KOPT-K1 (cell line): ENCODE data around the gene DOK7.

Experiments
- H3K27ac ChIP-seq: fragments of 200-600 bp; sonication (generic); 2 replicates; pipeline ENCODE4 v1.5.1; 2016; ENCODE audit warnings: antibody characterized with exemption, mild to moderate bottlenecking, low read depth, low read length; ENCODE audit not compliant: poor library complexity, severe bottlenecking
- H3K36me3 ChIP-seq: fragments of 200-600 bp; sonication (generic); 2 replicates; pipeline ENCODE4 v1.5.1; 2017; ENCODE audit warnings: antibody characterized with exemption, mild to moderate bottlenecking, low read length, moderate library complexity; ENCODE audit not compliant: insufficient read depth
- H3K9me3 ChIP-seq: fragments of 200-600 bp; sonication (generic); 2 replicates; pipeline ENCODE4 v1.5.1; 2017; ENCODE audit warnings: antibody characterized with exemption, low read length, mild to moderate bottlenecking; ENCODE audit not compliant: insufficient read depth, poor library complexity, severe bottlenecking

The DOK7 gene

DNA sequence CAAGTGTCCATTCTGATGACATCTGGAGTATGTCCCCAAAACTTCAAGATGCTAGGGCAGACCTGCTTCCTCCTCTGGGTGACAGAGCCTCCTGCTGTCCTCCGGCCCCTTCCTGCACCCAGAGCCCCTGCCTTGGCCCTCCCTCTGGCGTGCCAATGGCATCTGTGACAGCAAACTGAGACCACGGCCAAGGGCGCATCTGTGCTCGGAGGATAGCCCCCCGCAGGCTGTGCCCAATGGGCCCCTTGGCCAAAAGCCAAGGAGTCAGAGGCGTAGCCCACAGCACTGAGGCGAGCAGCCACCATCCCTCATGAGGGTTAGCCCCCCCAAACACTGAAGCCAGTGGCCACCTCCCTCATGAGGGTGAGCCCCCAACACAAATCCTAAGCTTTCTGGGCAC, 61.2 kb downstream of the DOK7 start:
- Histone ChIP-seq H3K9me3 (no peaks in the 10 kb centered on the region), H3K27ac (no peak overlapping the region), H3K36me3 (peaks cover 90% of the 10 kb centered on the region)

DNA sequence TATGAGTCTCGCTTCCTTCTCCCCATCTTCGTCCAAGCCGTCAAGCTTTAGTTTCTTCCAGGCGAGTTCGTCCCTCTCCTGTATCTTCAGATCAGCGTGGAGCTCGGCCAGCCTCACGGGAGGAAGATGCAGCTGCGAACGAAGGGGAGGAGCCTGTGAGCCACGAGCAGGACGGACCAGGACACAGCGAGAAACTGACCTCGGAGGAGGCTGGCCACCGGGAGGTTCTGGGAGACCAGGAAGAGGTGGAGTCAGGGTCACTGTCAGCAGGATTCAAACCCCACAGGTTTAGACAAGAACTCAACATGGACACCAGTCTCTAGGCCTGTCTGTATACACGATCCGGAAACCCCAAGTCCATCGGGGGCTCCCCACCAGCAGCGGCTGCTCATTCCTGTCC, 61.8 kb downstream of the DOK7 start:
- no peak overlapping the region for H3K27ac ChIP-seq

GRCh38 chr4:3525532-3526430, 62.7 kb downstream of the DOK7 start:
- Histone ChIP-seq H3K27ac (no peak overlapping the region), H3K9me3 (no peaks in the 10 kb centered on the region), H3K36me3 (peaks cover 80% of the 10 kb centered on the region)

More for the DNA sequence above, 61.8 kb downstream of the DOK7 start:
- Histone ChIP-seq H3K9me3 (no peaks in the 10 kb centered on the region), H3K36me3 (peaks cover 89% of the 10 kb centered on the region)

DNA sequence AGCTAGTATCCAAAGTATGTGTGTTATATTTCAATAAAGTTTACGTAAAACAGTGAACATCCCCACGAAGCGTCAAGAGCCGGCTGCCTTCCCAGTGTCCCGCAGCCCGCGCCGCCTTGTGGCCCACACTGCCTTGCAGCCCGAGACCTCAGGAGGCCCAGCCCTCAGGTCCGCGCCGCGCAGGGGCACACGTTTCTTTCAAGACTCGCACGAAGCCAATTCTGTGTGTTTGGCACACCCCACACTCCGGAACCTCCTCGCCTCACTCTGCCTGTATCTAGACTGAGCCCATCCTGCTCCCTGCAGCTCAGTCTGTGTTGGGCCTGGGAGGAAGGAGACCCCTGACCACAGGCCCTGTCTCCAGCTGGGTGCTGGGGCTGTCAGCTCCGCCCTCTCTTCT, 63.4 kb downstream of the DOK7 start:
- Histone ChIP-seq H3K9me3 (no peaks in the 10 kb centered on the region), H3K36me3 (peaks cover 73% of the 10 kb centered on the region), H3K27ac (no peak overlapping the region)

DNA sequence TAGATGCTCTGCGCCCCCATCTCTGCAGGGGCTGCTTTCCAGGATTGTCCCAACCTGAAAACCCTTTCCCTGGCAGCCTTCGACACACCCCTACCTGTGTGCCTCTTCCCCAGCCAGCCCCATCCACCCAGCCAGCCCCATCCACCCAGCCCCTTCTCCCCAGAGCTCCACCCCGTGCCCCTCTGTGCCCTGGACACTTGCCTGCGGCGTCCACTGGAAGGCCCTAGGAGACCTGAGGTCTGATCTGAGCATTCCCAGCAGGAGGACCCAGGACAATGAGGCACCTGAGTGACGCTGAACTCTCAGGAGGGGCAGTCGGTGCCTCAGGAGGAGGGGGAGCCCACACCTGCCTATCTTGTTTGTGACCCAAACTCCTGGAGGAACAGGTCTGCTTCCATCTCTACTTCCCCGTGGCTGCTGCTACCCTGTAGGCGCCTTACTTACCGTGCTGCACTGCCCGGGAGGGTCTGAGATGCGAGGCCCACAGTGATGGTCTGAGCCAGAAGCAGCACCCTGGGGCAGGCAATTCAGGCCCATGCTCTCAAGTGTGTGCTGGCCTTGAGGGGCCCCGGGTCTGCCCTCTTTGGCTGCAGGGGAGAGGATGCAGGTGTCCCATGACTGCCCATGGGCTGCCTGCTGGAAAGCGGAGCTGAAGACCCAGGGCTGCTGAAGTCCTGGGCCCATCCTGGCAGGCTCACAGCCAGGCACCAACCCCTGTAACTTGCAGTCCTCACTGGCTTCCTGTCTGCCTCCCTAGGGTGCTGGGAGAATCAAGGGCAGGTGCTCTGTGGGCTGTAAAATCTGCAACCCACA, 64.2 kb downstream of the DOK7 start:
- no peak overlapping the region for H3K27ac ChIP-seq
- H3K36me3 ChIP-seq = peaks cover 66% of the 10 kb centered on the region
- H3K9me3 ChIP-seq = no peaks in the 10 kb centered on the region

DNA sequence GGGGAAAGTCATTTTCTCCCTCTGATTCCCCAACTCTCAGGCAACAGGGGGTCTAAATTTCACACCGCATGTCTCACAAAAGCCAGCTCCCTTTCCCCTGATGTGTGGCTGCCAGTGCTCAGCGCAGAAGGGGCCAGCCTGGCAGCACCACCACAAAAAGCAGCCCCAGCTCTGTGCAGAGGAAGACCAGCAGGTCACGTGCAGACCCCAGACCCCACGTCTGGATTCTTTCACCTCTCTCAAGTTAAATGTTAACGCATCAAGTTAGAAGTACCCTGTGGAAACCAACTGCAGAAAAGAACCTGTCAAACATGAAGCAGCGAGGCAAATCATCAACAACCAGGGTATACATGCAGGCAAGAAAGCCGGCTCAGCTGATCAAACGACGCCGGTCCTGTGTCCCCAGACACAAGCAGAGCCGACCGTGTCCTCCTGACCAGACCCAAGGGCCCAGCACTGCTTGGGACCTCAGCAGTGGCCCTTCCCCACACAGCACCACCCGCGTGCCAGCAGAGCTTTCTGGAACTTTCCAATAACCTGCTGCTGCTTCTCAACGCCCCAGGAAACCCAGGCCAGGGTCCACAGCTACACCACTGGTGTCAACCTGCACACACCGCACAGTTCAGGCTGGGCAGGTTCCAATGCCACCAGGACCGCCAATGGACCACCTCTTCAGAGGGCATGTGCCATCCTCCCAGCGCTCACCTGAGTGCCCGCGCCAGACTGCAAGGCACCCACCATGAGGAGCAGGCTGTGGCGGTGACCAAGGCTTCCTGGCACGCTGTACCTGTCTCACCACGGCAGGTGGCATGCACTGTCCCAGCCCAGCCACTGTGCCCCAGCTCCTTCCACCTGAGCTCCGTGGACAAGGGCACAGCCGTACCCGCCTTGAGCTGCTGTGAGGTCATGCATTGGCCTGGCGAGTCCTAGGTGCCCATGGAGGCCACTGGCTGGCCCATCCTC, 65.1 kb downstream of the DOK7 start:
- Histone ChIP-seq H3K36me3 (peaks cover 57% of the 10 kb centered on the region), H3K27ac (no peak overlapping the region), H3K9me3 (no peaks in the 10 kb centered on the region)

- H3K9me3 ChIP-seq = no peaks in the 10 kb centered on the region
- no peak overlapping the region for H3K27ac ChIP-seq
- H3K36me3 ChIP-seq = peaks cover 45% of the 10 kb centered on the region
These were observed 66.3 kb downstream of the DOK7 start for GRCh38 chr4:3529363-3529762.

DNA sequence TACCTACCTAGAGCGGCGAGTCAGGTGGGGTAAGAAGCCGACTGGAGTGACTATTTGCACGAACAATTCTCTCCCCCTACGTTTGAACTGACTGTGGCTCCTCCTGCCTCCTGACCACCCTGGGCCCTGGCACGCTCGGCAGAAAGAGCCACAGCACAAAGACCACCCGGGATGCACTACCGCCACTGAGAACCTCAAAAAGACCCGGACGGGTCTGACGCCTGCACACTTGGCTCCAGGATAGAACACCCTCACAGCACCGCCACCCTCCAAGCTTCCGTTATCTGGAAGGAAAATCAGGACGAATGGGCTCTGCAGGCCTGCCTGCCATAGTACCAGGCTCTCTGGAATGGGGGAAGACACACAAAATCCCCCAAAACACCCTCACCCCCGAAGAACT, 66.9 kb downstream of the DOK7 start:
- Histone ChIP-seq H3K36me3 (peaks cover 38% of the 10 kb centered on the region), H3K9me3 (no peaks in the 10 kb centered on the region), H3K27ac (no peak overlapping the region)

GRCh38 chr4:3530663-3531254, 67.7 kb downstream of the DOK7 start:
- H3K36me3 ChIP-seq = peaks cover 31% of the 10 kb centered on the region; the same call in 1 of the 2 replicates
- H3K27ac ChIP-seq = no peak overlapping the region
- no peaks in the 10 kb centered on the region for H3K9me3 ChIP-seq

DNA sequence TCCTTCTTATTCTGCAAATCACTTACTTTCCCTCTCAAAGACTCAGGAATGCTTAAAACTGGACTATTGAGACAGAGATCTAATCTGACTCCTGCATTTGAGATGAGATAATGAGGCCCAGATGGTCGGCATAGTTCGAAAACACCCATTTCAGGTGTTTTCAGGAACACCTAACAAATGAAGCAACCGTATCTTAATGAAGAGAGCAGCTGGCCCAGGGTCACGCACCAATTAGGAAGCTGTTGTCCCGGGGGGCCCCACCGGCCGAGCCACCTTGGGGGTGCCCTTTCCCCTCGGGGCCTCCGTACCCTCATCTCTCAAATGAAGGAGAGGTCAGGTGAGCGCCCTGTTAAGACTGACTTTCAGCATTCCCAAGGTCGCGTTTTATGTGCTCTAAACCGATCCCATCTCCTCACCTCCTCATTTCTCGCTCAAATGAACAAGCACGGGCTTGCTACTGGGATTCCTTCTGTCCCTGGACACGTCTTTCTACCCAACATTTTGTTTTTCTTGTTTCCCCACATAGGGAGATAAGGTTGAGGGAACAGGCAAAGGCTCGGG, 68.3 kb downstream of the DOK7 start:
- Histone ChIP-seq H3K9me3 (no peaks in the 10 kb centered on the region), H3K36me3 (peaks cover 29% of the 10 kb centered on the region; the same call in 1 of the 2 replicates), H3K27ac (peak overlapping the region; percentile 75)

- Histone ChIP-seq H3K9me3 (no peaks in the 10 kb centered on the region), H3K27ac (peak within 1 kb of the TSS; percentile 75), H3K36me3 (peaks cover 24% of the 10 kb centered on the region; the same call in 1 of the 2 replicates)
These were observed 69.0 kb downstream of the DOK7 start, which contains the start of gene LRPAP1 for GRCh38 chr4:3531879-3532750. Gene LRPAP1 (minus strand): TSS chr4:3532422. CDS start chr4:3532412, 10 bp downstream.

DNA sequence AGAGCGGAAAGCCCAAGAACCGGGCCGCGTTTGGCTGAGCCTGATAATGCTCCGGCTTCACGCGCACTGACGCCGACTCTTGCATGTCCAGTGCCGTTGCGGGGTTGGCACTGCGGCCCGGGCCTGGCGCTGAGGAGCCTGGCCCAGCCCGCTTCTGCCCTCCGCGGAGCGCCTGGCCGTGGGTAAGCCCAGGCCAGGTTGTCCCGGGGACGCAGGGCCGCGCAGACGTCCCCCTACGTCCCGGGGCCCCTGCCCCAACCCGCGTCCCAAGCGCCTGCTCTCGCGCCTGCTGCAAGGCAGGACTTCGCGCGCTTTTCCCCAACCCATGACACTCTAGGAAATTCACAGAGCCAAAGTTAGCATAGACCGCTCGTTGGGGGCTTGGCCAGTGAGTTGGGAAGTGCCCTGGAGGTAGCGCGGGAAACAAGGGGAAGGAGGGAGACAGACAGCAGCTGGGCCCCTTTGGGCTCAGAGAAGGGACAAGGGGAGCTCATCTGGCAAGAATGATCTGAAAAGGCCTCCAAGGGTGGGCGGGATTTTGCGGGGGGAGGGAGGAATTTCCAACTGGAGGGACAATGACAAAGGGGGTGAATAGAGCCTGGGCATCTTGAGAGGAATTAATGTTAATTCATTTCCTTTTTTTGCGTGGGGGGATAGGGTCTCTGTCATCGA, 69.8 kb downstream of the DOK7 start:
- Histone ChIP-seq H3K36me3 (peaks cover 19% of the 10 kb centered on the region; the same call in 1 of the 2 replicates), H3K27ac (no peak overlapping the region)

DNA sequence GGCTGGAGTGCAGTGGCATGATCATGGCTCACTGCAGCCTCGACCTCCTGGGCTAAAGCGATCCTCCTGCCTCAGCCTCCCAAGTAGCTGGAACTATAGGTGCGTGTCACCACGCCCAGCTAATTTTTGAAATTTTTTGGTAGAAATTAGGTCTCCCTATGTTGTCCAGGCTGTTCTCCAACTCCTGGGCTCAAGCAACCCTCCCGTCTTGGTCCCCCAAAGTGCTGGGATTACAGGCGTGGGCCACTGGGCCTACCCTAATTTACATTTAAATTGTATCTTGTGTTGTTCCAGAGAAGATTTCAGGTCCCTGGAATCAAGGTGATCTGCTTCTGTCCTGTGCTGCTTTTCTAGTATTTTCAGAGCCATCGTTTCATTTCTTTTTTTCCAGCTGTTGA, 70.3 kb downstream of the DOK7 start:
- H3K27ac ChIP-seq = no peak overlapping the region
- H3K9me3 ChIP-seq = no peaks in the 10 kb centered on the region
- peaks cover 14% of the 10 kb centered on the region; the same call in 1 of the 2 replicates for H3K36me3 ChIP-seq

More for the DNA sequence above, 69.8 kb downstream of the DOK7 start:
- no peaks in the 10 kb centered on the region for H3K9me3 ChIP-seq
